Neuronal stem cell (in vitro differentiated cells): Measurements from ENCODE around the gene COMMD2.

Experiments used
- DNase-seq: peaks from one replicate; pipeline ENCODE4 v3.0.0-alpha.2; 2013; ENCODE audit warnings: low spot score
- H2AFZ ChIP-seq: one replicate; pipeline ENCODE4 v1.6.1; 2013; ENCODE audit warnings: mild to moderate bottlenecking, low read length, inconsistent platforms
- H2AK5ac ChIP-seq: 2 replicates; pipeline ENCODE4 v1.6.1; 2013; ENCODE audit warnings: low read depth, mild to moderate bottlenecking, inconsistent platforms, low read length, moderate library complexity, mixed read lengths
- H2BK120ac ChIP-seq: 2 replicates; pipeline ENCODE4 v1.6.1; 2013; ENCODE audit warnings: low read depth, mild to moderate bottlenecking, inconsistent platforms, low read length, moderate library complexity, mixed read lengths
- H2BK12ac ChIP-seq: one replicate; pipeline ENCODE4 v1.6.1; 2013; ENCODE audit warnings: low read length, inconsistent platforms
- H2BK15ac ChIP-seq: 2 replicates; pipeline ENCODE4 v1.6.1; 2013; ENCODE audit warnings: mild to moderate bottlenecking, low read length, inconsistent platforms, mixed read lengths
- H2BK5ac ChIP-seq: one replicate; pipeline ENCODE4 v1.6.1; 2013; ENCODE audit warnings: inconsistent platforms, mild to moderate bottlenecking, low read length, moderate library complexity
- H3K14ac ChIP-seq: one replicate; pipeline ENCODE4 v1.6.1; 2013; ENCODE audit warnings: low read length, inconsistent platforms
- H3K18ac ChIP-seq: 2 replicates; pipeline ENCODE4 v1.6.1; 2013; ENCODE audit warnings: low read length, inconsistent platforms
- H3K23ac ChIP-seq: 2 replicates; pipeline ENCODE4 v1.6.1; 2013; ENCODE audit warnings: low read depth, mild to moderate bottlenecking, mixed read lengths, low read length, inconsistent platforms; ENCODE audit not compliant: poor library complexity
- H3K27ac ChIP-seq: replicated peaks from 3 replicates; pipeline ENCODE4 v1.5.1; 2013; ENCODE audit warnings: low read length, inconsistent platforms
- H3K27me3 ChIP-seq, 3 experiments: 2 replicates each; pipeline ENCODE4 v1.6.1; 2013; ENCODE audit warnings: low read length in 3 of 3, mild to moderate bottlenecking in 2 of 3, inconsistent platforms in 1 of 3, low read depth in 1 of 3, mixed read lengths in 1 of 3, moderate library complexity in 1 of 3; ENCODE audit not compliant: control insufficient read depth in 3 of 3, insufficient read depth in 3 of 3
- H3K36me3 ChIP-seq, 2 donors: replicated peaks in 1 of 2; 2 replicates each; pipeline ENCODE4 v1.6.1; 2013; ENCODE audit warnings: low read length in 2 of 2; ENCODE audit not compliant: control insufficient read depth in 2 of 2, insufficient read depth in 2 of 2
- H3K4ac ChIP-seq: 2 replicates; pipeline ENCODE4 v1.6.1; 2013; ENCODE audit warnings: inconsistent platforms, mild to moderate bottlenecking, low read length, moderate library complexity
- H3K4me1 ChIP-seq, 2 donors: 1 replicate in 1 of 2; 2 replicates in 1 of 2; pipeline ENCODE4 v1.6.1; 2013; ENCODE audit warnings: low read length in 2 of 2, low read depth in 1 of 2; ENCODE audit not compliant: control insufficient read depth in 2 of 2, insufficient read depth in 1 of 2
- H3K4me2 ChIP-seq: one replicate; pipeline ENCODE4 v1.6.1; 2013; ENCODE audit warnings: mild to moderate bottlenecking, low read length, inconsistent platforms; ENCODE audit not compliant: insufficient read depth, poor library complexity, severe bottlenecking
- H3K4me3 ChIP-seq, 2 donors: 2 replicates each; pipeline ENCODE4 v1.5.1; 2013; ENCODE audit warnings: low read length in 2 of 2, mild to moderate bottlenecking in 2 of 2, inconsistent platforms in 1 of 2, moderate library complexity in 1 of 2
- H3K79me1 ChIP-seq: one replicate; pipeline ENCODE4 v1.6.1; 2013; ENCODE audit warnings: low read depth, mild to moderate bottlenecking, inconsistent platforms, low read length, moderate library complexity
- H3K9ac ChIP-seq: one replicate; pipeline ENCODE4 v1.6.1; 2013; ENCODE audit warnings: mild to moderate bottlenecking, low read depth, low read length, inconsistent platforms; ENCODE audit not compliant: poor library complexity
- H3K9me3 ChIP-seq, 2 donors: replicated peaks in 1 of 2; 2 replicates each; pipeline versions ENCODE3 to v1.6.1; 2013; ENCODE audit warnings: low read length in 2 of 2, mild to moderate bottlenecking in 2 of 2, inconsistent platforms in 1 of 2, low read depth in 1 of 2, mixed read lengths in 1 of 2, moderate library complexity in 1 of 2; ENCODE audit not compliant: control insufficient read depth in 2 of 2, insufficient read depth in 1 of 2
- H4K8ac ChIP-seq: one replicate; pipeline ENCODE4 v1.6.1; 2013; ENCODE audit warnings: low read depth, mild to moderate bottlenecking, inconsistent platforms, low read length, moderate library complexity
- H4K91ac ChIP-seq: one replicate; pipeline ENCODE4 v1.6.1; 2013; ENCODE audit warnings: low read length, low read depth, mild to moderate bottlenecking, inconsistent platforms; ENCODE audit not compliant: poor library complexity
- WGBS, 2 donors: extraction: QIAGEN DNeasy Blood & Tissue Kit; methylation state at CpG; one replicate each; pipeline ENCODE4 v1.1.7; 2013; ENCODE audit warnings: missing lambda C conversion rate in 2 of 2, mixed read lengths in 1 of 2; ENCODE audit not compliant: insufficient read length in 2 of 2, insufficient replicate concordance in 1 of 2; ENCODE audit errors: extremely low coverage in 2 of 2; 5-methylcytosine and 5-hydroxymethylcytosine counted together

COMMD2 gene

DNA sequence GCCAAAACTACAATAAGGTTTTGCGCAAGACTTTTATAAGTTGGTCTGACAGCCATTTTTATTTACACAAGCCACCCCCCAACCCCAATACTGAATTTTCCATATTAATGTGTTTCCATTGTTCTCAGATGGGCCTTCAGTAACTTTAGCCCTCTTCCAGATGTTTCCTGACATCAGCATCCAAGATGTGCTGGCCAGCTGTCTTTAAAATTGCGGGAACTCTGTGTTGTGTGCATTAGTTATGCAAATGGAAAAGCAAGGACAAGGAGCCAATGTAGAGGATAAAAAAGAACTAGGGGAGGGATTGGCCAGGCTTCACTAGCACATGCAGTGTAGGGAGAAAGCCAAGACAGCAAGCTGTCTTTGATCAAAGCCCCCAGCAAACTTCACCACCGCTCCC lies 45.4 kb downstream of the COMMD2 start:
- WGBS, 2 donors, result no CpG with 5 or more reads among the region's 3 CpGs
- Histone ChIP-seq H3K79me1 (no peaks in the 10 kb centered on the region), H3K4me1 (peaks cover 0 to 5% of the 10 kb centered on the region in 2 donors), H3K23ac (no peak overlapping the region), H3K9me3 (no peaks in the 10 kb centered on the region), H3K27ac (no peak overlapping the region), H2AFZ (peak overlapping the region; percentile 70), H3K9ac (no peak overlapping the region), H2BK120ac (no peak overlapping the region), H2BK15ac (no peak overlapping the region), H3K4ac (no peak overlapping the region), H2AK5ac (no peak overlapping the region), H3K4me3 (no peak overlapping the region), H3K4me2 (no peak overlapping the region), H4K91ac (no peak overlapping the region), H3K14ac (no peak overlapping the region), H2BK5ac (no peak overlapping the region), H4K8ac (no peak overlapping the region), H3K18ac (no peak overlapping the region), H3K27me3 (no peaks in the 10 kb centered on the region), H2BK12ac (no peak overlapping the region), H3K36me3 (no peaks in the 10 kb centered on the region)
- DNase-seq, result no peak

- Histone ChIP-seq H3K4me2 (no peak overlapping the region), H4K8ac (no peak overlapping the region), H2BK5ac (no peak overlapping the region), H3K4me1 (peaks cover 0 to 5% of the 10 kb centered on the region in 2 donors), H3K27me3 (no peaks in the 10 kb centered on the region), H3K36me3 (no peaks in the 10 kb centered on the region), H3K9me3 (no peaks in the 10 kb centered on the region), H3K9ac (no peak overlapping the region), H2BK12ac (no peak overlapping the region), H3K79me1 (no peaks in the 10 kb centered on the region), H3K18ac (no peak overlapping the region), H3K27ac (no peak overlapping the region), H2BK120ac (no peak overlapping the region), H3K14ac (no peak overlapping the region), H3K23ac (no peak overlapping the region), H3K4me3 (no peak overlapping the region), H4K91ac (no peak overlapping the region), H2BK15ac (no peak overlapping the region), H2AFZ (no peak overlapping the region), H3K4ac (no peak overlapping the region), H2AK5ac (no peak overlapping the region)
- no peak for DNase-seq
Measured at GRCh38 chr3:149705416-149705815, 46.9 kb downstream of the COMMD2 start.

DNA sequence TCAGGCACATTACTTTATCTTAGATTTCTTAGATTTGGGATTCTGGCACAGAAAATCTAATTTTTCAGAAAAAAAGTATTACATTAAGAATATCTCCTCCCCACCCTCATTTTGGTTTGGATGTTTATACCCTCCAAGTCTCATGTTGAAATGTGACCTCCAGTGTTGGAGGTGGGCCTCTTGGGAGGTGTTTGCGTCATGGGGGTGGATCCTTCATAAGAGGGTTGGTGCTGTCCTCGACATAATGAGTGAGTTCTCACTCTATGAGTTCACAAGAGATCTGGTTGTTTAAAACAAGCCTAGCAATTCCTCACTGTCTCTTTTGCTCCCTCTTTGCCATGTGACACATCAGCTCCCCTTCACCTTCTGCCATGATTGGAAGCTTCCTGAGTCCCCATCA lies 48.8 kb downstream of the COMMD2 start:
- Histone ChIP-seq H2BK12ac (no peak overlapping the region), H2AFZ (no peak overlapping the region), H3K36me3 (no peaks in the 10 kb centered on the region), H3K4me3 (no peak overlapping the region), H3K9ac (no peak overlapping the region), H2BK120ac (no peak overlapping the region), H3K9me3 (peaks cover 3 to 4% of the 10 kb centered on the region in 2 donors), H2BK15ac (no peak overlapping the region), H4K8ac (no peak overlapping the region), H3K4me2 (no peak overlapping the region), H3K27ac (no peak overlapping the region), H3K23ac (no peak overlapping the region), H2BK5ac (no peak overlapping the region), H2AK5ac (no peak overlapping the region), H3K27me3 (no peaks in the 10 kb centered on the region), H3K4ac (no peak overlapping the region), H3K18ac (no peak overlapping the region), H3K4me1 (peaks cover 0 to 5% of the 10 kb centered on the region in 2 donors), H3K14ac (no peak overlapping the region), H3K79me1 (no peaks in the 10 kb centered on the region), H4K91ac (no peak overlapping the region)
- no CpG with 5 or more reads among the region's 2 CpGs for WGBS, 2 donors
- no peak for DNase-seq

GRCh38 chr3:149702691-149703441 lies 49.4 kb downstream of the COMMD2 start:
- Histone ChIP-seq H2BK5ac (no peak overlapping the region), H3K27me3 (no peaks in the 10 kb centered on the region), H2BK12ac (no peak overlapping the region), H3K14ac (no peak overlapping the region), H3K4ac (no peak overlapping the region), H2BK15ac (no peak overlapping the region), H4K8ac (no peak overlapping the region), H3K4me3 (no peak overlapping the region), H4K91ac (no peak overlapping the region), H3K79me1 (no peaks in the 10 kb centered on the region), H3K27ac (no peak overlapping the region), H3K4me2 (no peak overlapping the region), H3K9ac (no peak overlapping the region), H3K18ac (no peak overlapping the region), H3K36me3 (no peaks in the 10 kb centered on the region), H2AK5ac (no peak overlapping the region), H2AFZ (peak overlapping the region; percentile 20), H3K23ac (no peak overlapping the region), H3K4me1 (peaks cover 0 to 5% of the 10 kb centered on the region in 2 donors), H2BK120ac (no peak overlapping the region), H3K9me3 (peaks cover 5 to 8% of the 10 kb centered on the region in 2 donors)
- no CpG with 5 or more reads among the region's 4 CpGs for WGBS, 2 donors
- no peak for DNase-seq
